Measurements from ENCODE around the gene GSC2.
A peak's percentile ranks its signal among the peaks of the same experiment; 100 is the strongest.

GRCh38 chr22:19111140-19111539 is 39.0 kb downstream of the GSC2 start:
- no peak for TF ChIP-seq EGR1 (IDR thresholded peaks at IDR 0.05; ENCODE audit: borderline replicate concordance, low read depth, low read length)
- TF ChIP-seq CTCF (IDR thresholded peaks at IDR 0.05; ENCODE audit: control extremely low read depth in 1 of 3, insufficient read depth in 1 of 3, low read depth in 1 of 3, low read length in 3 of 3) = peak in 2 of 3 experiments; percentile 43 to 47; a peak in 2 of 4 replicates
- TF ChIP-seq POLR2AphosphoS5 (IDR thresholded peaks at IDR 0.05; ENCODE audit: low read depth, low read length) = no peak
- TF ChIP-seq ZNF274 (IDR thresholded peaks at IDR 0.05; ENCODE audit: borderline replicate concordance, extremely low read depth, low read length) = no peak
- no peak for TF ChIP-seq TAF1 (IDR thresholded peaks at IDR 0.05; ENCODE audit: low read depth, low read length)
- TF ChIP-seq CREB1 (IDR thresholded peaks at IDR 0.05) = no peak
- TF ChIP-seq ATF2 (IDR thresholded peaks at IDR 0.05; ENCODE audit: low read length) = no peak

Measured in H1 (cell line).